HG03442 (cell line): ENCODE measurements around the gene KLK4.

Experiments
- ATAC-seq: cut with Tn5 transposase; IDR thresholded peaks from one replicate; pipeline ENCODE4 v1.9.1; 2021; ENCODE audit warnings: mild to moderate bottlenecking, moderate library complexity; ENCODE audit not compliant: unreplicated experiment

The KLK4 gene, protein sequence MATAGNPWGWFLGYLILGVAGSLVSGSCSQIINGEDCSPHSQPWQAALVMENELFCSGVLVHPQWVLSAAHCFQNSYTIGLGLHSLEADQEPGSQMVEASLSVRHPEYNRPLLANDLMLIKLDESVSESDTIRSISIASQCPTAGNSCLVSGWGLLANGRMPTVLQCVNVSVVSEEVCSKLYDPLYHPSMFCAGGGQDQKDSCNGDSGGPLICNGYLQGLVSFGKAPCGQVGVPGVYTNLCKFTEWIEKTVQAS

DNA sequence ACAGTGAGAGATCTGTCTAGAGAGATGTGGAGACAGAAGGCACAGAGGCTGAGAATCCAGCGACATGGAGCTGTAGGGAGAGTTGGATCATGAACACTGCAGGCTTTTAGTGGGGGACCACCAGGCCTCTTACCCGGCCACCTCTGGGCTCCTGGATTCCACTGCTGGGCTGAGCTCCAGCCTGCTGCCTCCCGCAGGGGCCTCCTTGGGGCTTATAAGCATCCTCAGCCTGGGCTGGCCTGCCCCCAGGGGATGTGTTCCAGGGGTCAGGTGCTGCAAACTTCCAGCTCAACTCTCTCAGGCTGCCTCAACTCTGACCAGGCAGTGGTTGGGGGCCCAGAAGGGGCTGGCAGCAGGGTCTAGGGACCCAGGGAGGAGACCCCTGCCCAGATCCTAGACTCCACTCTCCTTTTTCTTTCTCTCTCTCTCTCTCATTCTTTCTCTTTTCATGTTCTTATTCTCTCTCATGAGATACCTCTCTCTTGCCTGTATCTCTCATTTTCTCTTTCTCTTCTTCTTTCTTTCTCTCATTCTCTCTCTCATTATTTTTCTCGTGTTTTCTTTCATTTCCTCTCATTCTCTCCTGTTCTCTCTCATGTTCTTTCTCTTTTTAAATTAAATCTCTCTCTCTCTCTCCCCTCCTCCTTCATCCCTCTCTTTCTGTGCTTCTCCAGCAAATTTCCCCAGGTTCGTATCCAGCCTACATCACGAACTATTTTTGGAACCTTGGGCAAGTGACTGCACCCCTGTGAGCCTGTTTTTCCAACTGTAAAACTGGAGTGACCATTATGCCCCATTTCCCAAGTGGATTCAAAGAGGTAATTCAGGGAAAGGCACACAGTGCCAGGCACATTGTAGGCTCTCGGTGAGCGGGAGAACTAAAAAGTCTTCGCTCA lies at the start of gene KLK4:
TSS of gene KLK4 (minus strand) at position 190 of the 896 bp plus-strand sequence. CDS start 657 bp downstream, outside the sequence.
- ATAC-seq = no peak

- ATAC-seq = no peak
Measured at GRCh38 chr19:50959731-50960500, 48.7 kb upstream of the KLK4 start.

- no peak for ATAC-seq
Measured at GRCh38 chr19:50957587-50957986, 46.4 kb upstream of the KLK4 start.

- no peak for ATAC-seq
Measured at GRCh38 chr19:50952910-50953309, 41.7 kb upstream of the KLK4 start, which contains the start of gene KLK5. KLK5 (minus strand) TSS chr19:50953038; CDS start chr19:50952657, 381 bp downstream.

DNA sequence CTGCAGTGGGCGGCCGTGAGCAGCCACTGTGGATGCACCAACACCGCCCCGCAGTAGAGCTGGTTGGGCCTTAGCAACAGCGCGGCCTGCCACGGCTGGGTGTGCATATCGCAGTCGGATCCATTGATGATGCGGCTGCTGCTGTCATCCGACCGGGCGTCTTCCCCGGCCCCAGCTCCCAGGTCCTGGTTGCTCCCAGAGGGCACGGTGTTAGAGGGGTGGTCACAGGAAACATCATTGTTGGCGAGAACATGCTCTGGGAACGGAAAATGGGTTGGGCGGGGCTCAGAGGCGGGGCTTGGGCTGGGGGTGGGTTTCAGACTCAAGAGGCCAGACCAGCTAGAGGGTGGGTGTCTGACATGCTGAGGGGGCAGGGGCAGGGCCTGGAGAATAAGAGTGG lies 38.7 kb upstream of the KLK4 start:
- ATAC-seq = no peak

- no peak for ATAC-seq
Measured at GRCh38 chr19:50947123-50947522, 35.9 kb upstream of the KLK4 start.

- ATAC-seq = no peak
Measured at GRCh38 chr19:50944795-50945194, 33.6 kb upstream of the KLK4 start.

GRCh38 chr19:50943074-50943828 lies 32.1 kb upstream of the KLK4 start:
- ATAC-seq = no peak

GRCh38 chr19:50939596-50939995 lies 28.4 kb upstream of the KLK4 start:
- no peak for ATAC-seq

- no peak for ATAC-seq
Measured at GRCh38 chr19:50933640-50934039, 22.4 kb upstream of the KLK4 start.

DNA sequence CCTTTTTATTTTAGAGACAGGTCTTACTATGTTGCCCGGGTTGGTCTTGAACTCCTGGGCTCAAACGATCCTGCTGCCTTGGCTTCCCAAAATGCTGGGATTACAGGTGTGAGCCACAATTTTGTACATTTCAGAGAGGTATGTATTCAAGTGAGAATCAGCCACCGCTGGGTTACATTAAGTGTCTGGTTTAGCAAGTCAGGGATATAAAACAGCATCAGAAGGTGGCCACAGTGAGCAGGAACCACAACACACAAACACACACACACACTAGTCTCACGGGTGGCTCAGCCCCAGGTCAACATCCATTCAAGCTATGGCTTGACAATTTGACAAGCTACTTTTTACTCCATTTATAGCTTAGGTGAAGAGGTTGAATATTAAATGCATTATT lies 21.5 kb upstream of the KLK4 start:
- no peak for ATAC-seq

DNA sequence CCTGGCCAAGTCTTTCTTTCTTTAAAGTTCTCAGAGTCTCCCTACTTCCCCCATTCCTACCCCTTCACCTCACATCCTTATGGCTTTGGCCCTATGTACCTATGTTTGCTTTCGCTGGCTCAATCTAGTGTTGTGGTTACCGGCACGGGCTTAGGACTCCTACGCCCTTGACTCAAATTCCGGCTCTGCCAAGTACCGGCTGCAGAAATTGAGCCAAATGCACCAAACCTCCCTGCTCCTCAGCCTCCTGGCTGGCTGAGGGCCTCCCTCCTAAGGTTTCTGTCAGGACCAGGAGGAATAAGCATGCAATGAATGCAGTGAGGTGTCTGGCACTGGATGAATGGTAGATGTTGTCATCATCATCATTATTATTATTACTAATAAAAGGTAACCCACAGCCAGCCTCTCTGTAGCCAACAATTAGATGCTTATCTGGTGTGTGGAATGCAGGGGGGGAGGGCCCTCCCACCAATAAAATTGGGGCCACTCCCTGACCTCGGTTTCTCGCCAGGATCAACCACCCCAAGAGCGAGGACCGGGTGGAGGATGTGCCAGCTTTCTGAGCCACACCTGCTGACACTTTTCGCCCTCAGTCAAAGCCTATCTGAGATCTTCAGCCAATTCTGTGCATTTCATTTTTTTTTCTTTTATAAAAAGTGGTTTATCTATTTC lies 21.0 kb upstream of the KLK4 start:
- no peak for ATAC-seq

- no peak for ATAC-seq
Measured at GRCh38 chr19:50931023-50931422, 19.8 kb upstream of the KLK4 start.

DNA sequence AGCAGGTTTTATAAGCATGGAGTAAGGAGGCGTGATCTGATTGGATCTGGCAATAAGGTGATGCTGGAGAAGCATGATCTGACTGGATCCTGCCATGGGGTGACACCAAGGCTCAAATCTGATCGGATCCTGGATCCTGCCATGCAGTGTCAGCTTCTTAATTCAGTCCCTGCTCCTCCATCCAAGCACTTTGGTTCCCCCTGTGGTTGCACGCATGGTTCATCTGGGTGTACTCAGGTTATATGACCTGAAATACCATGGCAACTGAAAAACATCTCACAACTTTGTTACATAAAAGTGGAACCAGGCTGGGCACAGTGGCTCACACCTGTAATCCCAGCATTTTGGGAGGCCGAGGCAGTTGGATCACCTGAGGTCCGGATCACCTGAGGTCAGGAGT lies 17.6 kb upstream of the KLK4 start:
- no peak for ATAC-seq

GRCh38 chr19:50926144-50926543 lies 14.9 kb upstream of the KLK4 start:
- ATAC-seq = no peak

DNA sequence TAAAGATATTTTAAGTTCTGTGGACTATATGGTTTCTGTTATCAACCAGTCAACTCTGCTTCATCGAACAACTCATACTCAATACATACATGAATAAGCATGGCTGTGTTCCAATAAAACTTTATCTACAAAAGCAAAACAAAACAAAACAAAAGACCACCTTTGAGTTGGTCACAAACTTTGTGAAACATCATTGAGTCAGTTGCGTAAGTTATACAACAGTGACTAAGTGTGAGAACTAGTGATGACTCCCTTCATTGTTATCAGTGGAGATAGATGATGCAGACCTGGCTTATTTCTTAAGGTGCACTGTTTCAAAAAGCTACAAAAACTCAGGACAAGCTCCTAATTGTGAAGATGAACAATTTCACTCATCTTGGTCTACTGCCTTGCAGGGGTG lies 14.5 kb upstream of the KLK4 start:
- ATAC-seq = no peak

GRCh38 chr19:50924586-50924985 lies 13.4 kb upstream of the KLK4 start:
- ATAC-seq = no peak

DNA sequence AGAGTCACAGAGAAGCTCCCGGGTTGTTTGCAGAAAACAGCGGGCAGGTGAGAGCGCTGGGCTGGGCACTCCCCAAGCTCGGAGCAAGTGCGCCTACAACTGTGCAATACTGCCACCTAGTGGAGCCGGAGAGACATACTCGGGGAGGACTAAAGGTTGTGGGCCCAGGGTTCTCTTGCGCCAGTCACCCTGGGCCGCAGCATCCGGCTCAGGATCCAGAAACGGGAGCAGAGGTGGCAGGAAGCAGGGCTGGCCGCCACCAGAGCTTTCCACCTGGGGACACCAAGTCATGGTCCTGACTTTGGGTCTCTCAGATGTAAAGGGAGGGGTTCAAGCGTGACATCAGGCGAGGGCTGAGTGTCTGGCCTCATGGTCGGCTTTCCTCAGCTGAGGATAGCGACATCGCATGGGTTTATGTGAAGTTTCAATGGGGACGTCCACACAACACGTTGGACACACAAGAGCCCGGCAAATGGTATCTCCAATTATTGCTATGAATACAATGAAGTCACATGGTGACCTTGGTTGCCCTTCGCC lies 11.2 kb upstream of the KLK4 start:
- ATAC-seq = no peak

DNA sequence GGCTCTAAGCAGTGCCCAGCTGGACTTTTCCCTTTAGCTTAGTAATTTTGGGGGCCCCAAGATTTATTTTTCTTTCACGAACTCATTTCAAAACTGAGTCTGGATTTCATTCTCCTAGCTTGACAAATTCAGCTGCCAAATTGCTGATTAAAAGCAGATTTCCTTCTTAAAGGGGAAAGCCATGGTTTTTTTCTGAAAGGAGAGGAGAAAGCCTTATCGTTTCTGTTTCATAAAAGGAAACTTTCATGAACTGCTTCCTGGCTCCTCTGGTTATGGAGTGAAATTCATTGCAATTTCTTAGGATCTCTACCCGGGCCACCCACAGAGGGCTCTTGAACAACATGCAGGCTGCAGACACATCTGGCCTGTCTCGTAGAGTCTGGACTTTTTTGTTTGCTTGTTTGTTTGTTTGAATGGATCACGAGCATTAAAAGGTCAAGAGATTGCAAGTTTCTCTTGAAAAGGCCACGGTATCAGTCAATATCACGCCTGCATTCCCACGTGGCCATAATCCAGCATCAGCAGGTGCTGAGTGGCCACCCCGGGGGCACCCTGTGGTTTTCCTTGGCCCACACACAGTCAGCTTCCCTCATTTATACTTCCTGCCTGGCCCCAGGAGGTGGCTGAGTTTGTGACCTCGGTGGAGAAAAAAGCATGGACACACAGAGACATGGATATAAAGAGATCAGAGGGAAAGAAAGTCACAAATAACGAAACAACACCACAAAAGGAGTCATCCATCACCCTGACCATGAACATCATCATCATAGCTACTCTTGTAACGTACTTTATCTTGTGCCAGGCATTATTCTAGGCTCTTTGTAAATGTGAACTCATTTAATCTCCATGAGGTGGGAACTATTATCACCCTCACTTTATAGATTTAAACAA lies 10.5 kb upstream of the KLK4 start:
- ATAC-seq = no peak
